Cerebellar nuclear complex (tissue), 1 donor: Measurements from ENCODE around the gene TLCD2.
A peak's percentile ranks its signal among the peaks of the same experiment; 100 is the strongest.
"Not testable (repeated sequence)": the region's sequence is repeated elsewhere in the genome, so short reads cannot be mapped to it uniquely, and the experiment has no call there.

Experiments used
- DNase-seq, 2 experiments: peaks; one replicate each; lab custom pipeline; 2025; lab: John Stamatoyannopoulos, UW

TLCD2 gene

GRCh38 chr17:1716076-1716911 is 6.1 kb upstream of the TLCD2 start:
- DNase-seq = peak; percentile 97 to 99

- no peak for DNase-seq
Observed at GRCh38 chr17:1715803-1716075, 5.6 kb upstream of the TLCD2 start.

GRCh38 chr17:1714980-1715802 is 5.0 kb upstream of the TLCD2 start:
- DNase-seq = no peak

GRCh38 chr17:1714427-1714979 is 4.3 kb upstream of the TLCD2 start:
- DNase-seq = no peak

- no peak for DNase-seq
Observed at GRCh38 chr17:1713878-1714426, 3.8 kb upstream of the TLCD2 start.

GRCh38 chr17:1713160-1713877 is 3.1 kb upstream of the TLCD2 start:
- DNase-seq = no peak

GRCh38 chr17:1712271-1712670 is 2.1 kb upstream of the TLCD2 start:
- no peak for DNase-seq

- DNase-seq = no peak
Observed at GRCh38 chr17:1711804-1712203, 1.6 kb upstream of the TLCD2 start.

- no peak for DNase-seq
Observed at GRCh38 chr17:1710807-1711553, 803 bp upstream of the TLCD2 start.

- DNase-seq = no peak
Observed at GRCh38 chr17:1709403-1709951, 700 bp downstream of the TLCD2 start.

- DNase-seq = not testable (repeated sequence)
Observed at GRCh38 chr17:1708791-1709346, 1.3 kb downstream of the TLCD2 start.

GRCh38 chr17:1707107-1707506 is 3.1 kb downstream of the TLCD2 start:
- DNase-seq = no peak

- DNase-seq = no peak
Observed at GRCh38 chr17:1705004-1705403, 5.2 kb downstream of the TLCD2 start.

- no peak for DNase-seq
Observed at GRCh38 chr17:1703063-1703462, 7.1 kb downstream of the TLCD2 start.

- not testable (repeated sequence) for DNase-seq
Observed at GRCh38 chr17:1699891-1700290, 10.3 kb downstream of the TLCD2 start.

- no peak for DNase-seq
Observed at GRCh38 chr17:1697681-1698080, 12.5 kb downstream of the TLCD2 start.

- DNase-seq = no peak
Observed at GRCh38 chr17:1695365-1695764, 14.8 kb downstream of the TLCD2 start.

GRCh38 chr17:1693339-1693738 is 16.8 kb downstream of the TLCD2 start:
- no peak for DNase-seq

GRCh38 chr17:1690544-1691221 is 19.5 kb downstream of the TLCD2 start:
- DNase-seq = no peak

GRCh38 chr17:1688405-1688804 is 21.8 kb downstream of the TLCD2 start:
- DNase-seq = not testable (repeated sequence)
